ENCODE results near the gene LRRC56.

LRRC56 gene, protein sequence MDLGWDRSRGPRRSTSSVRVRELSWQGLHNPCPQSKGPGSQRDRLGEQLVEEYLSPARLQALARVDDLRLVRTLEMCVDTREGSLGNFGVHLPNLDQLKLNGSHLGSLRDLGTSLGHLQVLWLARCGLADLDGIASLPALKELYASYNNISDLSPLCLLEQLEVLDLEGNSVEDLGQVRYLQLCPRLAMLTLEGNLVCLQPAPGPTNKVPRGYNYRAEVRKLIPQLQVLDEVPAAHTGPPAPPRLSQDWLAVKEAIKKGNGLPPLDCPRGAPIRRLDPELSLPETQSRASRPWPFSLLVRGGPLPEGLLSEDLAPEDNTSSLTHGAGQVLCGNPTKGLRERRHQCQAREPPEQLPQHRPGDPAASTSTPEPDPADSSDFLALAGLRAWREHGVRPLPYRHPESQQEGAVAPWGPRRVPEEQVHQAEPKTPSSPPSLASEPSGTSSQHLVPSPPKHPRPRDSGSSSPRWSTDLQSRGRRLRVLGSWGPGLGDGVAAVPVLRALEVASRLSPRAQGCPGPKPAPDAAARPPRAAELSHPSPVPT

DNA sequence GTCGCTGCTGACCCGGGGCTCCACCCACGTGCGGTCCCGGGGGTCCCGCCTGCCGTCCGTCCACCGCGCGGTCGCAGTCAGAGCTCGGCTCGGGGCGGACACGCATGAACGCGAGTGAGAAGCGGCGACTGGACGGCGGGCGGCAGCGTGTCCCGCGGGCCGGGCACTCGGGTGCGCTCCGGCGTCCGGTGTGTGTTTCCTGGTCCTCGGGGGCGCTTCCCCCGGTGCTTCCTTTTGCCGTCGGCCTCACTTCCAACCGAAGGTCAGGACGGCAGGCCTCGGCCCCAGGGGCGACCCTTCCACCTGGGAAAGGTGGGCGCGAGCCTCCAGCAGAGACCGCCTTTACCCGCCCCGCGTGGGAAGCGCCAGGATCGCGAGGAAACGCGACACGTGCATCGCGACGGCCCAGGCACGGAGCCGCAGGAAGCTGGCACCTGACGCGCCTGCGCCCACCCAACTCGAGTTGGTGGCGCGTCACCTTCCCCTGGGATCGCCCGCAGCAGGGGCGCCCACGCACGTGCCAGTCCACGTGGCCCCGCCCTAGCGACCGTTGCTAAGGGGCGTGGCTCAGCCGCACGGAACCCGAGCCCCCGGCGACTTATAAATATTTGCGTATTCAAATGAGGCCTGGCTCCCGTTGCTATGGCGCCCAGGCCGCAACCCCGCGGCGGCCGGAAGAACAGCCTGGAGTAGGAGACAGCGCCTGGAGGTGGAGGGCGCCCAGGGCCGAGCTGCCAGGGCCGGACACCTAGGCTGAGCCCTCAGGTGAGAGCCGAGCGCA is at the start of gene LRRC56:
LRRC56 (plus strand) TSS at position 687 of the 781 bp plus-strand sequence. CDS start 3,158 bp downstream, outside the sequence.
- peak; percentile 90 for DNase-seq (ENCODE audit: low spot score)

DNA sequence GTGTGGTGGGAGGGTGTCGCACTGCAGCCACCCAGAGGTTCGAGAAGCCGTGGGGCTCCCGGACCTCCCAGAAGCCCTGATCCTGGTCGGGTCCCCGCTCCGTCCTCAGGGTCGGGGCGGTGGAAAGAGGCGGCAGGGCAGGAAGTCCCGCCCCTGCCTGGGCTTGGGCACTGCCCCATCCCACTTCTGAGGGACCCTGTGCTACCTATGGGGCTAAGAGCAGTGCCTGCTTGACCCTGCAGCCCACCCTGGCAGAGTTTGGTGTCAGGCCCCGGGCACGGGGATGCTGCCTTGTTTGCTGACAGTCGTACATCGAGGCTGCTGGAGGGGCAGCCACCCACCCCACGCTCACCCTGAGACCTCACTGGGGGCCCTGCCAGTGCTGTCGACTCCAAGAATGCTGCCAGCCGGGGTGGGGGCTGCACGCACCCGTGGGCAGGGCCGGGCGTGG is 49.7 kb upstream of the LRRC56 start:
- DNase-seq (ENCODE audit: low spot score) = peak; percentile 6

DNA sequence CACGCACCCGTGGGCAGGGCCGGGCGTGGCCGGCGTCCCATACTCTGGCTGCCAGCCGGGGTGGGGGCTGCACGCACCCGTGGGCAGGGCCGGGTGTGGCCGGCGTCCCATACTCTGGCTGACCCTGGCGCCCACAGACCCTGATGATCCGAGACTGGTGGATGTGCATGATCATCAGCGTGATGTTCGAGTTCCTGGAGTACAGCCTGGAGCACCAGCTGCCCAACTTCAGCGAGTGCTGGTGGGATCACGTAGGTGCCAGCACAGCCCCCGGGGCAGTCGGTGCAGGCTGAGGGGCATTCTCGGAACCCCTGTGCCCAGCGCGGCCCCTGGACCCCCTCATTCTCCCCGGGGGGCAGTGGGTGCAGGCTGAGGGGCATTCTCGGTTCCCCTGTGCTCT is 49.3 kb upstream of the LRRC56 start:
- DNase-seq (ENCODE audit: low spot score) = no peak

DNA sequence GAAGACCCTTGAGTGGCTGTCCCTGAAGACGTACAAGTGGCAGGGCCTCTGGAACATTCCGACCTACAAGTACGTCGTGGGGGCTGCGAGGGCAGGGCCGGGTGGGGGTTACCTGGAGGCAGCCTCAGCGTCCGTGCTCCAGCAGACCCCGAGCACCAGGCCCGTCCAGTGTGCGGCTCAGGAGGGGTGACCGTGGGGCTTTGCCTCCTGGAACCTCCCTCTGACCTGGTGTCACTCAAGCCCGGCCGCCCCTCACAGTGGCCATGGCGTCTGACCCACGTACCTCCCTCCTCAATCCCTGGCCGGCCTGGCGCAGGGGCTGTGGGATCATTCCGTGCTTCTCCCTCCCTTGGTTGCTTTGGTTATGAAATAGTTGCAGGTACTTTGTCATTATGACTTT is 48.7 kb upstream of the LRRC56 start:
- DNase-seq (ENCODE audit: low spot score) = no peak

DNA sequence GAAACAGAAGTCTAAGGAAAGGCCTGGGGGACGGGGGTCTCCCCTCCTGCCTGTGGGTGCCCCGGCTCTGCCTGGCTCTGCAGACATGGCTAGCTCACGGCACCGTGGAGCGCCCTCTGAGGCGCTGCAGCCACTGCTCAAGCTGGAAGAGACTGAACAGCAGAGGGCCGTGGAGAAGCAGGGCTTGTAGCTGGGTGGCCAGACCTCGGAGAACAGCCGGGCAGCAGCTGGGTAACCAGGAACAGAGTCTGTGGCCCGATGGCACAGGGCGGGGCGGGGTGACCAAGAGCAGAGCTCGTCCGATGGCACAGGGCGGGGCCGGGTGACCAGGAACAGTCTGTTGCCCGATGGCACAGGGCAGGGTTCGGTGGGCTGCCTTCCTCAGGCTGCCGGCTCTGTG is 48.3 kb upstream of the LRRC56 start:
- no peak for DNase-seq (ENCODE audit: low spot score)

DNA sequence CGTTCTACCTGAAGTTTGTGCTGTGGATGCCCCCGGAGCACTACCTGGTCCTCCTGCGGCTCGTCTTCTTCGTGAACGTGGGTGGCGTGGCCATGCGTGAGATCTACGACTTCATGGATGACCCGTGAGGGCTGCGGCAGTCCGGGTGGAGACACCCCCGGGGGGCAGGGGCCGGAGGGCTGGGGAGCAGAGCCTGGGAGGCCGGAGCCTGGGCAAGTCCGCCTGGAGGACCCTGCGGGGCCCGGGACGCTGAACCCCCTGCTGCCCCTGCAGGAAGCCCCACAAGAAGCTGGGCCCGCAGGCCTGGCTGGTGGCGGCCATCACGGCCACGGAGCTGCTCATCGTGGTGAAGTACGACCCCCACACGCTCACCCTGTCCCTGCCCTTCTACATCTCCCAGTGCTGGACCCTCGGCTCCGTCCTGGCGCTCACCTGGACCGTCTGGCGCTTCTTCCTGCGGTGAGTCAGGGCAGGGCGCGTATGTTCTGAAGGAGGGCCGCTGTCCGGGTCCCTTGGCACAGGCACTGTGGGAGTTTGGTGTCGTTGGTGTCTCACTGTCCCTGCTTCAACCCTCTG is 47.6 kb upstream of the LRRC56 start:
- DNase-seq (ENCODE audit: low spot score) = no peak

DNA sequence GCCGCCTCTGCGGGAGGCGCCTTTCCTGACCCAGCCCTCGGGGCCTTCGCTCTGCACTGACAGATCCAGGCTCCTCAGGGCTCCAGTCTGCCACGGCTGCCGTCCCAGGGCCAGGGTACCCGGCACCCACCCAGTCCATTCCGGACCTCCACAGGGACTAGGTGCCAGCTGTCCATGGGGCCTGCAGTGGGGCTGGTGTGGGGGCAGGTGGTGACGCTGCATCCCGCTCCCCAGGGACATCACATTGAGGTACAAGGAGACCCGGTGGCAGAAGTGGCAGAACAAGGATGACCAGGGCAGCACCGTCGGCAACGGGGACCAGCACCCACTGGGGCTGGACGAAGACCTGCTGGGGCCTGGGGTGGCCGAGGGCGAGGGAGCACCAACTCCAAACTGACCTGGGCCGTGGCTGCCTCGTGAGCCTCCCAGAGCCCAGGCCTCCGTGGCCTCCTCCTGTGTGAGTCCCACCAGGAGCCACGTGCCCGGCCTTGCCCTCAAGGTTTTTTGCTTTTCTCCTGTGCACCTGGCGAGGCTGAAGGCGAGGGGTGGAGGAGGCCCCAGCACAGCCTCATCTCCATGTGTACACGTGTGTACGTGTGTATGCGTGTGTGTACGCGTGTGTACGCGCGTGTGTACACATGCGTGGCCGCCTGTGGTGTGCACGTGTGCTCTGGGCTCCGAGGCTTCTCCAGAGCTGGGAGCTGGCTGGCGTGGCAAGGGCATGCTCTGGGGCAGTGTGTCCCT is 47.0 kb upstream of the LRRC56 start:
- DNase-seq (ENCODE audit: low spot score) = no peak

DNA sequence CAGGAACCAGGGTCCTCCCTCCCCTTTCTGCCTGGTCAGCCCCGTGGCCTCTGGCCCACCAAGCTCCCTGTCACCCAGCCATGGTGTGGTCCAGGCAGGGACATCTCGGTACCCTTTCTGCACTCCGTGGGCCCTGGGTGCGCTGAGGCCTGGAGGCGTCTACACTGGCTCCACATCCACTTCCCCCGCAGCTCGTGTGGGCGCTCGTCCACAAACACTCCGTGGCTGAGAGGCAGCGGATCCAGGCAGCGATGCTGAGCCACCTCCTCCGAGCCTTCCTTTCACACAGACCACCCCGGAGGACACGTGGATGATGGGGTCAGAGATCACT is 46.4 kb upstream of the LRRC56 start:
- DNase-seq (ENCODE audit: low spot score) = no peak

DNA sequence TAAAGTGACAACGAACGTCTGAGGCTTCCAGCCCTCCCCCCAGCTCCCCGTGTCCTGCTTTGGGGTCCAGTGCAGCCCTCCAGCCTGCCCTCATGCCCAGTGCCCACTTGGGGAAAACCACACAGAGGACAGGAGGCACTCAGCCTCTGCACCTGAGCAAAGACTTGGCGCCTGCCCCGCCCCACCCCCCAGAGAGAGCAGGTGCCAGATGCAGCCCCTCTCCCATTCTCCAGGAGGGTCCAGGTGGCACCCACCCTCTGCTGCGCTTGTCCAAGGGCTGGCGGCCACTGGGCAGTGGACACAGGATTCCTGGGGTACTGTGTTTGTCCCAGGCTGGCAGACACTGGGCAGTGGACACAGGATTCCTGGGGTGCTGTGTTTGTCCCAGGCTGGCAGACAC is 46.0 kb upstream of the LRRC56 start:
- DNase-seq (ENCODE audit: low spot score) = no peak

DNA sequence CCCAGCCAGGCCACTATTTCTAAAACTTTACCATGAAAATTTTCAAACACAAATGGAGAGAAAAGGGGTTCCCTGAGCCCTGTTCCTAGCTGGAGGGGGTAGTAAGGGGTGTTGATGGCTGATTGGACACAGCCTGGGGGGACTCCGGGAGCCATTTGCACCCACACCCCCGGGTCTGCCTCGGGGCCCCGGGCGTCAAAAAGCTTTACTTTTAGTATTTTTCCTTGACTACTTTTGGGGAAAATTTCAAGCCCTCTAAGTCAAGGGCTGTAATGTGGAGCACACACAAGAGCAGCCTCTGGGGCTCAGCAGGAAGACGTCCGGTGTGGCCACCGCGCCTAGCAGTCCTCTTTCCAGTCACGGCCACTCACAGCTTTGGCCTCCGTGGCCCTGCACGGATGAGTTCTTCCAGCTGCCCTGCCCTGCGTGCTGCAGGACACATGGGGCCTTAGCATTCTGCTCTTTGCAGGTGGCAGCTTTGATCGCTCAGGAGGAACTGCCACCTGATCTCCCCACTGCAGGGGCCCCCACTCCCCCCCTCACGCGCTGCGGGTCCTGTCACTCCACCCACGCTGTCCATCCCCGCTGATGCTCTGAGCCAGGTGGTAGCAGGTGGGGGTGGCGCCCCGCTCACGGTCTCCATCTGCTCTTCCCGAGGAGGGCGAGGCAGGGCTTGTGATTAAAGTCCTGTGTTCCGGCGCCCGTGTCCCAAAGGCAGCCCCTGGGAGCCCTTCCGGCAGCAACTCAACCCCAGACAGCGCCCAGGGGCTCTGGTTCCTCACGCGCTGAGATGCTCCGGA is 44.7 kb upstream of the LRRC56 start:
- DNase-seq (ENCODE audit: low spot score) = peak; percentile 24

DNA sequence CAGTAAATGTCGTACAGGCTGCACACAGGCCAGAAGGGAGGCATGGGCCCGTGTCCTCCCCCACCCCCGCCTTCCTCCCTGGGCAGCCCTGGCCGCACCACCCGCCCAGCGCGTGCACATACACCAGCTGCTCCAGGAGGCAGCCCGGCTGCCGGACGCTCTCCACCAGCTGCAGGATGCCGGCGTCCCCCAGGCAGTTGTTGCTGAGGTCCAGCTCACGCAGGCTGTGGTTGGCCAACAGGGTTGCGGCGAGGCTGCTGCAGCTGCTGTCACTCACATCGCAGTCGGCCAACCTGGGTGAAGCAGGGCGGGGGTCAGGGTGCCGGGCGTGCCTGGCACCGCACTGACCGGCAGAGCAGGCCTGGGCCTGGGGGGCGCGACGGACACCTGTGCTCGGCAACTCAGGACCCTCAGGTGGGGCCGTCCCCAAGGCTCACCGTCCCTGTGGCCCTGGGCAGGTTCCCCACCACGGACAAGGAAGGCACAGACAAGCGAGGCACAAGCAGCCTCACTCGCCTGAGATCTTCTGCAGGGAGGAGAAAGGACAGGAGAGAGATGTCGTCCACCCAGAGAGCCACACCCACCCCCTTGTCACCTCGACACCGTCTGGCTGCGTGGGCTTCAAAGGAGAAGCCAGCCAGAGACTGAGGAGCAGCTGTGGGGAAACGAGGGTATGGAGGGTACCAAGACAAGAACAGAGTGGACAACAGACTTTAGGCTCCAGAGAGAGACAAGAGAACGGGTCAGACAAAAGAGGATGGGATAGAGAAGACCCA is 42.4 kb upstream of the LRRC56 start:
- DNase-seq (ENCODE audit: low spot score) = peak; percentile 9

DNA sequence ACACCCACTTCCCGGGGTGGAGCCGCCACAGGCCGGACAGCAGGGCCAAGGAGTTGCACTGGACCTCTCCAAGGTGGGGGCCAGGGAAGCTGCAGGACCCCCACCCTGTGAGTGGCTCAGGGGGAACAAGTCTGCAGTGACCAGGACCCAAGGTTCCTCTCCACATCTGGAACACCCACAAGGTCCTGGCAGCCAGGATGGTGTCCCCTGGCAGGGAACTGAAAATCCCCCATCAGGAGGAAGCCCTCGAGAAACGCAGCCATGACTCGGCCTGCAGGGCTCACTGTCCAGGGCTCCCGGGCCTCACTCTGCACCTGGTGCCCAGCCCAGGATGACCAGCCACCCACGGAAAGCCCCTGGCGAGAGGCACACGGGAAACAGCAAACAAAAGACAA is 41.8 kb upstream of the LRRC56 start:
- peak; percentile 7 for DNase-seq (ENCODE audit: low spot score)

- no peak for DNase-seq (ENCODE audit: low spot score)
These were observed 40.3 kb upstream of the LRRC56 start for GRCh38 chr11:496834-497564.

GRCh38 chr11:497565-498296 is 39.6 kb upstream of the LRRC56 start:
- DNase-seq (ENCODE audit: low spot score) = no peak

GRCh38 chr11:498297-499181 is 38.8 kb upstream of the LRRC56 start:
- DNase-seq (ENCODE audit: low spot score) = peak; percentile 4

DNA sequence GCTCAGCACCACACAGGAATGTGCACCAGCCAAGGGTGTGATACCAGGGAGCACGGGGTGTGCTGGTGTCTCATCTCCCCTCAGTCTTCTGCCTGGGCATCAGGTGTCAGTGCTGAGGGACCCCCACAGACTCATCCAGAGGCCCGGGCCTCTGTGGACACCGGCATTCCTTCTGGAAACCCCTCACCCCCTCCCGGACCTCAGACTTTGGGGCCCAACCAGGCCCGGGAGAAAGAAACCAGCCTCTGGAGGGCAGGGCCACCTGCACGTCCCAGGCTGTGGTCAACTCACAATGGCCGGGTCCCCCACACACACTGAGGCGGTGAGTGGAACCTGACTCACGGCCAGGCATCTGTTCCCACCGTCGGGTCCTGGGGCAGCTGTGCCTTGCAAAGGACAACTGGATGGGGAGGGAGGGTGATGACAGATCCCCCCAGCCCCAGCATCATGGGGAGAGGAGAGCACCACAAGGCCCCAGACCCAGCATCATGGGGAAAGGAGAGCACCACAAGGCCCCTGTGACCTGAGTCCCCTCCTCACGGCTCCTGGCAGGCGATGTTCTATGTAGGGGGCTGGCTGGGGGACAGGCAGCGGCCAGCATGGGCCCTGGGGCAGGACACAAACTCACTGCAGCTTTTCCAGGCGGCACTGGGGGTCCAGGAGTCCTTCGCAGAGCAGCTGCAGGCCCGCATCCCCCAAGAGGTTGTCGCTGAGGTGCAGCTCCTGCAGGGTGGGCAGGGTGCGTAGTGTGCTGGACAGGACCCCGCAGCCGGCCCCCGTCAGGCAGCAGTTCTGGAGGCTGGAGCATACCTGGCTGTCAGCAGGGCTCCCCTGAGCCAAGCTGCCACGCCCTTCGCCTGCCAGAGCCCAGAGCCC is 37.9 kb upstream of the LRRC56 start:
- no peak for DNase-seq (ENCODE audit: low spot score)

Measured in AG20443 (cell line).